Sigmoid colon (tissue), 7 donors: ENCODE data around the gene SUGP2. TPM values are rescaled to one million over a fixed set of nuclear protein-coding genes. Genes with fewer than 3 reads are reported as not detected.

Experiments
- DNase-seq: peaks from one replicate; pipeline ENCODE4 v3.0.0-alpha.2; 2019
- H3K27ac ChIP-seq, 4 donors: fragments of 200-600 bp; sonication (generic); one replicate each; pipeline ENCODE4 v1.5.1; 2016 to 2019; ENCODE audit warnings: mild to moderate bottlenecking in 1 of 4
- H3K27me3 ChIP-seq, 3 donors: fragments of 200-600 bp; sonication (generic); one replicate each; pipeline ENCODE4 v1.5.1; 2019; ENCODE audit warnings: mild to moderate bottlenecking in 1 of 3
- H3K36me3 ChIP-seq, 4 donors: fragments of 200-600 bp; sonication (generic); one replicate each; pipeline ENCODE4 v1.5.1; 2016 to 2019
- H3K4me1 ChIP-seq, 4 donors: fragments of 200-600 bp; sonication (generic); one replicate each; pipeline ENCODE4 v1.5.1; 2017 to 2019
- H3K4me3 ChIP-seq, 4 donors: fragments of 200-600 bp; sonication (generic); one replicate each; pipeline ENCODE4 v1.5.1; 2017 to 2019; ENCODE audit warnings: mild to moderate bottlenecking in 2 of 4, moderate library complexity in 1 of 4
- H3K9me3 ChIP-seq, 4 donors: fragments of 200-600 bp in 3 of 4; sonication (generic) in 3 of 4; one replicate each; pipeline versions ENCODE4 v1.5.1 to v1.6.1; 2013 to 2019
- CTCF ChIP-seq, 4 experiments: fragments of 450-650 bp in 3 of 4; fragments of 200-600 bp in 1 of 4; IDR thresholded peaks; one replicate each; pipeline ENCODE4 v1.5.1; 2016 to 2019; ENCODE audit warnings: antibody characterized with exemption in 4 of 4, mild to moderate bottlenecking in 3 of 4, moderate library complexity in 2 of 4
- EP300 ChIP-seq, 4 donors: sonication (generic); formaldehyde crosslinking; IDR thresholded peaks; one replicate each; pipeline ENCODE4 v1.6.1; 2017; ENCODE audit warnings: antibody characterized with exemption in 4 of 4
- POLR2A ChIP-seq, 2 donors: fragments of 450-650 bp; IDR thresholded peaks; one replicate each; pipeline ENCODE4 v1.6.1; 2016; ENCODE audit warnings: antibody characterized with exemption in 2 of 2, mild to moderate bottlenecking in 2 of 2, moderate library complexity in 2 of 2
- POLR2AphosphoS5 ChIP-seq, 4 donors: sonication (generic); formaldehyde crosslinking; IDR thresholded peaks; one replicate each; pipeline ENCODE4 v1.6.1; 2017; ENCODE audit warnings: antibody characterized with exemption in 4 of 4
- WGBS, 2 donors: extraction: QIAGEN DNeasy Blood & Tissue Kit; methylation state at CpG; one replicate each; pipeline ENCODE4 v1.1.7; 2013; 5-methylcytosine and 5-hydroxymethylcytosine counted together
- intact Hi-C: fragments of 100-400 bp; cut with DNase I; formaldehyde crosslinking; loops from one replicate; pipeline ENCODE4 v1.15.1; 2023
- polyA plus RNA-seq, 3 donors: library from polyadenylated mRNA; stranded (reverse); fragments of 200-250 nt; gene quantifications; one replicate each; pipeline ENCODE4 v1.2.3, GENCODE V29; 2013
- total RNA-seq, 4 donors: library from RNA; depleted of rRNA; stranded (reverse); fragments of >200 nt; gene quantifications; one replicate each; pipeline ENCODE4 v1.1.0, GENCODE V29; 2016
- donor health status: healthy with polysubstance abuse.
- donor health status: Bipolar disorder and iron deficiency.
- donor health status: healthy.

SUGP2 gene
- total and polyA plus RNA-seq, 7 donors = 7.8 to 82.3 (median 30.3) TPM

DNA sequence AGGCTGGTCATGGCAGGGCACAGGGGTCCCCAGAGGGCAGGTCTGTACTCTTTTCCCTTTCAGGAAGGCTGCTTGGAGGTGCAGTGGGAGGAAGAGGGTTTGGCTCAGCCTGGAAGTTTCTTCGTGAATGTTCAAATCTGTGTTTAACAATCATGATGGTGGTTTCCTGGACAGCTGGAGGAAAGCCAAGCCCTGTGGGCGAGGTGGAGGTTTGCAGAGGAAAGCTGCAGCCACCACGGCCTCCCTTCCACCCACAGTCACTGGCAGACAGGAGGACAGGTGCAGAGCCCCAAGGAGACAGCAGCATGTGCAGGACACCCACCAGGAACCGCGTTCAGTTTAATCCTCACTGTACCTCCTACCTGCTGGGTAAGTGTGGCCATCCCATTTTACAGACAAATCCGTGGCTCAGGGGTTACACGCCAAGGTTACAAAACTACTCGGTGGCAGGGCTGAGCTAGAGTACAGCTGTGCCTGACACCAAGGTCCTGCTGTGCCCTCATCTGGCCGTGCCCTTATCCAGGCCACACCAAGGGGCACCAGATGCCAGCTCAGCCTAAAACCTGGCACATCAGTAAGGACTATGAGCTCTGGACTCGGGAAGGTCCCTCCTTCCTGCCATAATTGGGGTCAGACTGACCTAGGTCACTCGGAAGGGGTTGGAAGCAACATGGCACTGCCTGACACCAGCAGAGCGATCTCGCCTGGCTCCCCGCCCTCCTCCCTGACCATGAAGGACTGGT, 34.1 kb downstream of the SUGP2 start:
- H3K4me1 ChIP-seq = no peaks in the 10 kb centered on the region
- peaks cover 17 to 86% (median 36%) of the 10 kb centered on the region in 4 donors for H3K36me3 ChIP-seq
- intact Hi-C loops = no loop called here
- no peak overlapping the region for H3K4me3 ChIP-seq
- no peaks in the 10 kb centered on the region for H3K9me3 ChIP-seq
- H3K27me3 ChIP-seq = no peaks in the 10 kb centered on the region
- WGBS, 2 donors = 55 to 67% methylated on average over 14 of the region's 14 CpGs
- H3K27ac ChIP-seq = no peak overlapping the region
- no peak for TF ChIP-seq EP300 (IDR thresholded peaks at IDR 0.05)
- TF ChIP-seq POLR2AphosphoS5 (IDR thresholded peaks at IDR 0.05) = no peak
- TF ChIP-seq CTCF (IDR thresholded peaks at IDR 0.05) = no peak
- no peak for TF ChIP-seq POLR2A (IDR thresholded peaks at IDR 0.05)
- DNase-seq = no peak

DNA sequence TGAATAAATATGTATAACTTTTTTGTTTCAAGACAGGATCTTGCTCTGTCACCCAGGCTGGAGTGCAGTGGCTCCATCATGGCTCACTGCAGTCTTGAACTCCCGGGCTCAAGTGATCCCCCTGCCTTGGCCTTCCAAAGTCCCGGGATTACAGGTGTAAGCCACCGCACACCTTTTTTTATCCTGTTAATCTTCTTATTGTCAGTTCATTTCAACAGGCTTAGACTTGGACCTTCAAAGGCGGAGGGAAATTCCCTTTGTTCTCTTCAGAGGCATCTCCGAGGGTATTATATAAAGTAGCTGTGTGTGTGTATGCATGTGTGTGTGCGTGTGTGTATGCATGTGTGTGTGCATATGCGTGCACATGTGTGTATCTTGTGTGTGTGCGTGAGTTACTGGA, 35.0 kb downstream of the SUGP2 start:
- H3K4me3 ChIP-seq = no peak overlapping the region
- intact Hi-C loops = no loop called here
- no peaks in the 10 kb centered on the region for H3K4me1 ChIP-seq
- H3K27me3 ChIP-seq = no peaks in the 10 kb centered on the region
- TF ChIP-seq EP300 (IDR thresholded peaks at IDR 0.05) = no peak
- TF ChIP-seq CTCF (IDR thresholded peaks at IDR 0.05) = no peak
- TF ChIP-seq POLR2AphosphoS5 (IDR thresholded peaks at IDR 0.05) = no peak
- TF ChIP-seq POLR2A (IDR thresholded peaks at IDR 0.05) = no peak
- 92 to 94% methylated on average over 8 of the region's 8 CpGs for WGBS, 2 donors
- H3K27ac ChIP-seq = no peak overlapping the region
- no peaks in the 10 kb centered on the region for H3K9me3 ChIP-seq
- peaks cover 14 to 86% (median 36%) of the 10 kb centered on the region in 4 donors for H3K36me3 ChIP-seq
- no peak for DNase-seq

DNA sequence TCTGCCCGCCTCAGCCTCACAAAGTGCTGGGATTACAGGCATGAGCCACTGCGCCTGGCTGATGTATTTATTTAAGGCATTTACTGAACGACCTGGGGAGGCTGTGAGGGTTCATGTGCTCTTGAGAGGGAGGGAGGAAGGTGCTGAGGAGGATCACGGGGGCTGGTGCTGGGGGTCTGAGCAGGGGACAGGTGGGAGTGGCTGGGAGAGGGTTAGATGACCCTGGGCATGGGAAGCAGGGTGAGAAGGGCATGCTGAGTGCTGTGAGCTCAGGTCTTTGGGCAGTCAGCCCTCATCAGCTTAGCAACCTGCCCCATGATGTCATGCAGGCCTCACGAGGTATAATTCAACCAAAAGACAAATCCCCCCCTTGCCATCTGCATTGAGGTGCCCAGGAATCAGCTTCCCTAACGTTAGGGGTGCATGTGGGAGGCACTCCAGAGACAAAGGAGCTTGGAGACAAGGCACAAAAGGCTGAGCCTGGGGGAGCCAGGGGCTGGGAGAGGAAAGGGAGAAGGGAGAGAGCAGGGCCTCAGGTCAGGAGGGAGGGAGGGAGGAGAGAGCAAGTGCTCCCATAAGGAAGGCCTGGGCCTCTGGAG, 36.4 kb downstream of the SUGP2 start:
- 82 to 85% methylated on average over 6 of the region's 6 CpGs for WGBS, 2 donors
- H3K36me3 ChIP-seq = peaks cover 9 to 84% (median 35%) of the 10 kb centered on the region in 4 donors

GRCh38 chr19:18996351-18996750, 37.0 kb downstream of the SUGP2 start:
- H3K27me3 ChIP-seq = no peaks in the 10 kb centered on the region
- H3K4me1 ChIP-seq = no peaks in the 10 kb centered on the region
- no peak overlapping the region for H3K27ac ChIP-seq
- intact Hi-C loops = no loop called here
- WGBS, 2 donors = 94 to 95% methylated on average over 10 of the region's 10 CpGs
- H3K9me3 ChIP-seq = no peaks in the 10 kb centered on the region
- DNase-seq = no peak
- no peak for TF ChIP-seq POLR2AphosphoS5 (IDR thresholded peaks at IDR 0.05)
- TF ChIP-seq POLR2A (IDR thresholded peaks at IDR 0.05) = no peak
- no peak for TF ChIP-seq EP300 (IDR thresholded peaks at IDR 0.05)
- TF ChIP-seq CTCF (IDR thresholded peaks at IDR 0.05) = no peak
- no peak overlapping the region for H3K4me3 ChIP-seq
- H3K36me3 ChIP-seq = peaks cover 9 to 81% (median 36%) of the 10 kb centered on the region in 4 donors

More for the DNA sequence above, 36.4 kb downstream of the SUGP2 start:
- Histone ChIP-seq H3K9me3 (no peaks in the 10 kb centered on the region), H3K4me3 (no peak overlapping the region), H3K4me1 (no peaks in the 10 kb centered on the region), H3K27me3 (no peaks in the 10 kb centered on the region), H3K27ac (no peak overlapping the region)
- intact Hi-C loops = no loop called here
- no peak for DNase-seq
- TF ChIP-seq CTCF (IDR thresholded peaks at IDR 0.05) (no peak), POLR2A (IDR thresholded peaks at IDR 0.05) (no peak), EP300 (IDR thresholded peaks at IDR 0.05) (no peak), POLR2AphosphoS5 (IDR thresholded peaks at IDR 0.05) (no peak)
